ENCODE results near the gene PRKAG1. TPM values are rescaled to one million over a fixed set of nuclear protein-coding genes. Genes with fewer than 3 reads are reported as not detected.

The PRKAG1 gene
- total RNA-seq, 1 experiment from 2014 or later, result 57.3 TPM

- Histone ChIP-seq H3K9me3 (ENCODE audit: control insufficient read depth, insufficient read depth, low read depth, low read length) (no peaks in the 10 kb centered on the region), H3K36me3 (ENCODE audit: control insufficient read depth, insufficient read depth, low read length) (peaks cover 12% of the 10 kb centered on the region), H3K27ac (ENCODE audit: low read length) (no peak overlapping the region), H3K4me3 (ENCODE audit: low read depth in 2 of 2, low read length in 2 of 2) (no peak overlapping the region), H3K27me3 (ENCODE audit: control insufficient read depth, insufficient read depth, low read length) (no peaks in the 10 kb centered on the region), H3K4me1 (ENCODE audit: control insufficient read depth, insufficient read depth, low read length) (no peaks in the 10 kb centered on the region)
- DNase-seq (ENCODE audit: low read depth, low spot score) (no peak), ATAC-seq (no peak)
- in situ Hi-C loops (cut with HindIII; ENCODE audit: low pct_unique_long_range_greater_than_20kb, low sequenced_read_pairs), result no loop called here
- POLR2A ChIA-PET, result no interaction called here
- TF ChIP-seq SIN3A (IDR thresholded peaks at IDR 0.05; ENCODE audit: borderline replicate concordance, insufficient read depth, low read depth, low read length) (no peak), REST (IDR thresholded peaks at IDR 0.05; ENCODE audit: insufficient read depth in 1 of 2, low read depth in 2 of 2, low read length in 1 of 2) (no peak), TCF7L2 (IDR thresholded peaks at IDR 0.05; ENCODE audit: low read depth, low read length) (no peak), POLR2AphosphoS5 (IDR thresholded peaks at IDR 0.05; ENCODE audit: low read depth, low read length) (no peak), CTCF (IDR thresholded peaks at IDR 0.05) (no peak)
- CTCF ChIA-PET, result no interaction called here
- BruUV-seq (replicated peaks), result no TSS peak
- intact Hi-C loops (cut with micrococcal nuclease; ENCODE audit: unreplicated experiment), result no loop called here
Observed at GRCh38 chr12:49036029-49036428, 17.5 kb upstream of the PRKAG1 start.

- POLR2A ChIA-PET, result no interaction called here
- intact Hi-C loops (cut with micrococcal nuclease; ENCODE audit: unreplicated experiment), result no loop called here
Observed at GRCh38 chr12:49034286-49034622, 15.7 kb upstream of the PRKAG1 start.

GRCh38 chr12:49033611-49034285 lies 15.2 kb upstream of the PRKAG1 start:
- POLR2A ChIA-PET, result no interaction called here
- H3K4me1 ChIP-seq (ENCODE audit: control insufficient read depth, insufficient read depth, low read length), result no peaks in the 10 kb centered on the region
- CTCF ChIA-PET, result no interaction called here
- TF ChIP-seq SIN3A (IDR thresholded peaks at IDR 0.05; ENCODE audit: borderline replicate concordance, insufficient read depth, low read depth, low read length) (no peak), POLR2AphosphoS5 (IDR thresholded peaks at IDR 0.05; ENCODE audit: low read depth, low read length) (no peak), CTCF (IDR thresholded peaks at IDR 0.05) (no peak), TCF7L2 (IDR thresholded peaks at IDR 0.05; ENCODE audit: low read depth, low read length) (no peak), REST (IDR thresholded peaks at IDR 0.05; ENCODE audit: insufficient read depth in 1 of 2, low read depth in 2 of 2, low read length in 1 of 2) (no peak)
- H3K9me3 ChIP-seq (ENCODE audit: control insufficient read depth, insufficient read depth, low read depth, low read length), result no peaks in the 10 kb centered on the region
- in situ Hi-C loops (cut with HindIII; ENCODE audit: low pct_unique_long_range_greater_than_20kb, low sequenced_read_pairs), result no loop called here
- no peak for ATAC-seq
- no peak overlapping the region for H3K27ac ChIP-seq (ENCODE audit: low read length)
- no peaks in the 10 kb centered on the region for H3K27me3 ChIP-seq (ENCODE audit: control insufficient read depth, insufficient read depth, low read length)
- no peak overlapping the region for H3K4me3 ChIP-seq (ENCODE audit: low read depth in 2 of 2, low read length in 2 of 2)
- BruUV-seq (replicated peaks), result no TSS peak
- intact Hi-C loops (cut with micrococcal nuclease; ENCODE audit: unreplicated experiment), result no loop called here
- peaks cover 7% of the 10 kb centered on the region for H3K36me3 ChIP-seq (ENCODE audit: control insufficient read depth, insufficient read depth, low read length)
- DNase-seq (ENCODE audit: low read depth, low spot score), result no peak

More at GRCh38 chr12:49034286-49034622, 15.7 kb upstream of the PRKAG1 start:
- Histone ChIP-seq H3K27ac (ENCODE audit: low read length) (no peak overlapping the region), H3K36me3 (ENCODE audit: control insufficient read depth, insufficient read depth, low read length) (peaks cover 8% of the 10 kb centered on the region), H3K4me1 (ENCODE audit: control insufficient read depth, insufficient read depth, low read length) (no peaks in the 10 kb centered on the region), H3K4me3 (ENCODE audit: low read depth in 2 of 2, low read length in 2 of 2) (no peak overlapping the region), H3K27me3 (ENCODE audit: control insufficient read depth, insufficient read depth, low read length) (no peaks in the 10 kb centered on the region), H3K9me3 (ENCODE audit: control insufficient read depth, insufficient read depth, low read depth, low read length) (no peaks in the 10 kb centered on the region)
- ATAC-seq (no peak), DNase-seq (ENCODE audit: low read depth, low spot score) (no peak)
- no TSS peak for BruUV-seq (replicated peaks)
- TF ChIP-seq TCF7L2 (IDR thresholded peaks at IDR 0.05; ENCODE audit: low read depth, low read length), result no peak
- CTCF ChIA-PET, result no interaction called here
- in situ Hi-C loops (cut with HindIII; ENCODE audit: low pct_unique_long_range_greater_than_20kb, low sequenced_read_pairs), result no loop called here

All from Panc1 (cell line).